NOMO-1 treated with DMSO at 0.1 percent for 48 hours (cell line): ENCODE data around the gene PNLIPRP2.

Experiments
- DNase-seq: peaks from one replicate; lab custom pipeline; 2025; ENCODE audit not compliant: unreplicated experiment; lab: John Stamatoyannopoulos, UW

Gene PNLIPRP2

GRCh38 chr10:116612107-116612769 is 8.5 kb upstream of the PNLIPRP2 start:
- DNase-seq = no peak

- no peak for DNase-seq
These were observed 7.3 kb upstream of the PNLIPRP2 start for GRCh38 chr10:116613471-116613870.

GRCh38 chr10:116614796-116615195 is 6.0 kb upstream of the PNLIPRP2 start:
- DNase-seq = no peak

GRCh38 chr10:116615199-116615776 is 5.5 kb upstream of the PNLIPRP2 start:
- DNase-seq = no peak

- DNase-seq = no peak
These were observed 723 bp downstream of the PNLIPRP2 start for GRCh38 chr10:116621476-116621875.

GRCh38 chr10:116621934-116622655 is 1.3 kb downstream of the PNLIPRP2 start:
- DNase-seq = no peak

- DNase-seq = no peak
These were observed 5.1 kb downstream of the PNLIPRP2 start for GRCh38 chr10:116625845-116626244.

- no peak for DNase-seq
These were observed 6.1 kb downstream of the PNLIPRP2 start for GRCh38 chr10:116626815-116627214.

- DNase-seq = no peak
These were observed 6.7 kb downstream of the PNLIPRP2 start for GRCh38 chr10:116627386-116627933.

- DNase-seq = no peak
These were observed 8.6 kb downstream of the PNLIPRP2 start for GRCh38 chr10:116629340-116629739.

- no peak for DNase-seq
These were observed 9.3 kb downstream of the PNLIPRP2 start for GRCh38 chr10:116630020-116630419.

- no peak for DNase-seq
These were observed 11.1 kb downstream of the PNLIPRP2 start for GRCh38 chr10:116631871-116632295.

GRCh38 chr10:116632596-116633215 is 12.0 kb downstream of the PNLIPRP2 start:
- no peak for DNase-seq

- DNase-seq = no peak
These were observed 12.5 kb downstream of the PNLIPRP2 start for GRCh38 chr10:116633216-116633600.

GRCh38 chr10:116634126-116634975 is 13.6 kb downstream of the PNLIPRP2 start:
- no peak for DNase-seq

GRCh38 chr10:116636385-116636784 is 15.6 kb downstream of the PNLIPRP2 start:
- DNase-seq = no peak

GRCh38 chr10:116636976-116637375 is 16.2 kb downstream of the PNLIPRP2 start:
- no peak for DNase-seq

GRCh38 chr10:116637830-116638229 is 17.1 kb downstream of the PNLIPRP2 start:
- DNase-seq = no peak

- DNase-seq = no peak
These were observed 25.7 kb downstream of the PNLIPRP2 start for GRCh38 chr10:116646502-116646901.

GRCh38 chr10:116648903-116649302 is 28.1 kb downstream of the PNLIPRP2 start:
- DNase-seq = no peak

GRCh38 chr10:116653885-116654284 is 33.1 kb downstream of the PNLIPRP2 start:
- DNase-seq = no peak
